PC-9 (cell line): Measurements from ENCODE around the gene DPEP2. TPM values are rescaled to one million over a fixed set of nuclear protein-coding genes. Genes with fewer than 3 reads are reported as not detected.

ENCODE experiments used
- BruUV-seq: library from RNA; stranded (reverse); fragments of 400-500 nt; replicated peaks from 2 replicates; lab custom pipeline; 2021; lab: Mats Ljungman, UMichigan
- CTCF ChIA-PET: fragments of 300-600 bp; sonication (Branson Sonifier 250); formaldehyde crosslinking; loops from one replicate; lab custom pipeline; 2022; ENCODE audit warnings: antibody characterized with exemption; lab: Charles Lee
- POLR2A ChIA-PET: fragments of 300-600 bp; sonication (Branson Sonifier 250); formaldehyde crosslinking; loops from one replicate; lab custom pipeline; 2022; ENCODE audit warnings: antibody characterized with exemption; ENCODE audit not compliant: unreplicated experiment; lab: Charles Lee
- DNase-seq, 2 experiments: peaks; one replicate each; pipeline versions ENCODE4 v3.0.0 to v3.0.0-alpha.2; 2015 to 2022; ENCODE audit warnings: mixed read lengths in 1 of 2
- H2AFZ ChIP-seq: fragments of 200-600 bp; sonication (generic); 2 replicates; pipeline ENCODE4 v1.8.1; 2017; ENCODE audit warnings: antibody characterized with exemption
- H3F3A ChIP-seq: fragments of 200-600 bp; sonication (generic); 2 replicates; pipeline ENCODE4 v1.8.1; 2017; ENCODE audit warnings: antibody characterized with exemption, mild to moderate bottlenecking, low read depth; ENCODE audit not compliant: insufficient read depth
- H3K27ac ChIP-seq: fragments of 200-600 bp; sonication (generic); 2 replicates; pipeline ENCODE4 v1.6.1; 2016; ENCODE audit warnings: mixed run types
- H3K27me3 ChIP-seq: fragments of 200-600 bp; sonication (generic); 2 replicates; pipeline ENCODE4 v1.6.1; 2016; ENCODE audit warnings: low read depth, mixed run types; ENCODE audit not compliant: insufficient read depth
- H3K36me3 ChIP-seq: fragments of 200-600 bp; sonication (generic); 2 replicates; pipeline ENCODE4 v1.6.1; 2016; ENCODE audit warnings: low read depth, mixed run types
- H3K4me1 ChIP-seq: fragments of 200-600 bp; sonication (generic); replicated peaks from 2 replicates; pipeline ENCODE4 v1.6.1; 2016; ENCODE audit warnings: mixed run types; ENCODE audit not compliant: insufficient read depth
- H3K4me2 ChIP-seq: fragments of 200-600 bp; sonication (generic); 2 replicates; pipeline ENCODE4 v1.6.1; 2017; ENCODE audit warnings: mixed run types
- H3K4me3 ChIP-seq: fragments of 200-600 bp; sonication (generic); 2 replicates; pipeline ENCODE4 v1.6.1; 2016; ENCODE audit warnings: mixed run types
- H3K79me2 ChIP-seq: fragments of 200-600 bp; sonication (generic); 2 replicates; pipeline ENCODE4 v1.6.1; 2017; ENCODE audit warnings: low read depth, mixed run types
- H3K9me2 ChIP-seq: fragments of 200-600 bp; sonication (generic); 2 replicates; pipeline ENCODE4 v1.8.1; 2017; ENCODE audit warnings: mild to moderate bottlenecking; ENCODE audit not compliant: insufficient read depth
- H3K9me3 ChIP-seq: fragments of 200-600 bp; sonication (generic); 2 replicates; pipeline ENCODE4 v1.8.1; 2016; ENCODE audit warnings: low read depth; ENCODE audit not compliant: insufficient read depth
- H4K20me1 ChIP-seq: fragments of 200-600 bp; sonication (generic); 2 replicates; pipeline ENCODE4 v1.8.1; 2017; ENCODE audit not compliant: insufficient read depth
- CTCF ChIP-seq: fragments of 200-600 bp; sonication (generic); conservative IDR thresholded peaks from 2 replicates; pipeline ENCODE4 v1.6.1; 2017; ENCODE audit warnings: mixed run types, antibody characterized with exemption, mild to moderate bottlenecking, moderate library complexity
- EZH2 ChIP-seq: fragments of 200-600 bp; sonication (generic); IDR thresholded peaks from 2 replicates; pipeline ENCODE4 v1.8.0; 2017; ENCODE audit warnings: antibody characterized with exemption, low read depth
- intact Hi-C: fragments of 100-400 bp; cut with micrococcal nuclease; formaldehyde crosslinking; loops from one replicate; pipeline ENCODE4 v1.10.0; 2022; ENCODE audit not compliant: unreplicated experiment
- total RNA-seq: library from RNA; stranded (reverse); gene quantifications from 2 replicates; pipeline ENCODE4 v1.2.3, GENCODE V29; 2021

The DPEP2 gene
- total RNA-seq, 1 experiment from 2014 or later, result not detected

DNA sequence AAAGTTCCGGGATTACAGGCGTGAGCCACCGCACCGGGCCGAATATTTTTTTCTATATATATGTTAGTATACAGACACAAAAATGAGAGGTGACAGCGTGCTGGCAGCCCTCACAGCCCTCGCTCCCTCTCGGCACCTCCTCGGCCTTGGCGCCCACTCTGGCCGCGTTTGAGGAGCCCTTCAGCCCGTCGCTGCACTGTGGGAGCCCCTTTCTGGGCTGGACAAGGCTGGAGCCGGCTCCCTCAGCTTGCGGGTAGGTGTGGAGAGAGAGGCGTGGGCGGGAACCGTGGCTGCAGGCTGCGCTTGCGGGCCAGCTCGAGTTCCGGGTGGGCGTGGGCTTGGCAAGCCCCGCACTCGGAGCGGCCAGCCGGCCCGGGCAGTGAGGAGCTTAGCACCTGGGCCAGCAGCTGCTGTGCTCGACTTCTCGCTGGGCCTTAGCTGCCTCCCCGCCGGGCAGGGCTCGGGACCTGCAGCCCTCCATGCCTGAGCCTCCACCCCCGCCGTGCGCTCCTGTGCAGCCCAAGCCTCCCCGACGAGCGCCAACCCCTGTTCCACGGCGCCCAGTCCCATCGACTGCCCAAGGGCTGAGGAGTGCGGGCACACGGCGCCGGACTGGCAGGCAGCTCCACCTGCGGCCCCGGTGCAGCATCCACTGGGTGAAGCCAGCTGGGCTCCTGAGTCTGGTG, 17.1 kb downstream of the DPEP2 start:
- BruUV-seq, result no TSS peak

GRCh38 chr16:67979955-67980678, 19.2 kb downstream of the DPEP2 start, which contains the start of gene DPEP3:
DPEP3 (minus strand) TSS chr16:67980499; CDS start chr16:67980380, 119 bp downstream.
- H3K79me2 ChIP-seq, result no peaks in the 10 kb centered on the region
- intact Hi-C loops, result no loop called here
- no peaks in the 10 kb centered on the region for H3K9me2 ChIP-seq
- ChIA-PET CTCF (no interaction called here), POLR2A (no interaction called here)
- no peaks in the 10 kb centered on the region for H4K20me1 ChIP-seq
- H2AFZ ChIP-seq, result no peak within 1 kb of the TSS
- no peaks in the 10 kb centered on the region for H3F3A ChIP-seq
- no peak within 1 kb of the TSS for H3K4me2 ChIP-seq
- no peak for TF ChIP-seq EZH2
- TF ChIP-seq CTCF, result no peak
- no peak for DNase-seq
- no TSS peak for BruUV-seq
- no peak within 1 kb of the TSS for H3K27ac ChIP-seq
- H3K9me3 ChIP-seq, result no peaks in the 10 kb centered on the region
- H3K4me1 ChIP-seq, result peaks cover 5% of the 10 kb centered on the region
- H3K27me3 ChIP-seq, result no peaks in the 10 kb centered on the region
- no peak within 1 kb of the TSS for H3K4me3 ChIP-seq
- no peaks in the 10 kb centered on the region for H3K36me3 ChIP-seq

More for the DNA sequence above, 17.1 kb downstream of the DPEP2 start:
- CTCF ChIA-PET, result no interaction called here
- Histone ChIP-seq H3K36me3 (no peaks in the 10 kb centered on the region), H3F3A (no peaks in the 10 kb centered on the region), H3K79me2 (no peaks in the 10 kb centered on the region), H3K9me2 (no peaks in the 10 kb centered on the region), H3K9me3 (no peaks in the 10 kb centered on the region), H2AFZ (no peak overlapping the region), H3K27ac (no peak overlapping the region), H3K4me1 (peaks cover 9% of the 10 kb centered on the region), H3K4me2 (no peak overlapping the region), H3K4me3 (no peak overlapping the region), H3K27me3 (no peaks in the 10 kb centered on the region), H4K20me1 (no peaks in the 10 kb centered on the region)
- DNase-seq, result no peak
- intact Hi-C loops, result no loop called here
- TF ChIP-seq CTCF, result no peak
- no peak for TF ChIP-seq EZH2
- POLR2A ChIA-PET, result no interaction called here

DNA sequence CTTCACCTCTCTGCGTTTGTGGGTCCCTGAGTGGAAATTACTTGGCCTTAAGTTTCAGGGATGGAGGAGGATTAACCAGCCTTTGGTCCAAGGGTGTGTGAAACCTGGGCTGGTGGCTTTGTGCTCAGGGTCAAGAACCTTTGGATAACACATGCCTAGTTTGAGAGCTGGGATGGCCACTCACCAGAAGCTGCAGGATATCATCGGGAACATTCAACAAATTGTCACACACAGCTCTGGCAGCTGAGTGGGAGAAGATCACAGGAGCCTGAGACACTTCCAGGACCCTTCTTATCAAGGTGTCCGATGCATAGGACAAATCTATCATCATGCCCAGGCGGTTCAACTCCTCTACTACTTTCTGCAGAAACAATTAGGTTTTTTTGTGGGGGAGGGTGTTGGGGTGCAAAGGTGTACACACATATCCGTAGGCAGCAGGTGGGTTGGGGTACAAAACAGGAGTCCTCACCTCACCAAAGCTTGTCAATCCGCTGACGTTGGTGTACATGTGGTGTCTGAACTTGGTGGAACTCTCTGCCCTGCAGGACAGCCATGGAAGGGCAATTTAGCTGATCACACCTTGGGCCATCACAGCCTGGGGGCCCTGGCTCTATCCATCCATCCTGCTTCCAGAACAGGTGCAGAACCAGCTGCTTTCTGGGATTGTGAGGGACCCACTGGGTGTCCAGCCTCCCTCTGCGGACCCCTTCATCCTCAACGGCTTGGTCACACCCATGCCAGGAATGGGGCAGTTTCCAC, 21.6 kb downstream of the DPEP2 start:
- Histone ChIP-seq H3K27ac (no peak overlapping the region), H3K36me3 (no peaks in the 10 kb centered on the region), H3K79me2 (no peaks in the 10 kb centered on the region), H3K4me1 (0 out of 2 replicates have a peak, but pooled peaks cover 4% of the 10 kb centered on the region), H3K4me3 (no peak overlapping the region), H3K9me2 (no peaks in the 10 kb centered on the region), H2AFZ (no peak overlapping the region), H3K27me3 (no peaks in the 10 kb centered on the region), H4K20me1 (no peaks in the 10 kb centered on the region), H3F3A (0 out of 2 replicates have a peak, but pooled peaks cover 4% of the 10 kb centered on the region), H3K9me3 (no peaks in the 10 kb centered on the region), H3K4me2 (no peak overlapping the region)
- ChIA-PET POLR2A (interaction anchor here (0.6 kb wide), 1 partner anchor 9 kb away, joined by 4 read pairs; no protein-coding TSS in a partner anchor), CTCF (no interaction called here)
- no peak for TF ChIP-seq CTCF
- TF ChIP-seq EZH2, result no peak
- no TSS peak for BruUV-seq
- intact Hi-C loops, result no loop called here
- no peak for DNase-seq
